HepG2 (cell line): ENCODE data around the gene MPV17L2.

Experiments
- NFE2L1 ChIP-seq: sonication (generic); formaldehyde crosslinking; IDR thresholded peaks from 2 replicates; pipeline ENCODE4 v1.4.0; 2020; ENCODE audit warnings: missing genetic modification reagents, mild to moderate bottlenecking, borderline replicate concordance
- SKI ChIP-seq: fragments of 450-650 bp; IDR thresholded peaks from one replicate; pipeline ENCODE4 v1.6.1; 2018; ENCODE audit warnings: mild to moderate bottlenecking; ENCODE audit not compliant: partially characterized antibody
- SMAD1 ChIP-seq: sonication (generic); formaldehyde crosslinking; IDR thresholded peaks from 2 replicates; pipeline ENCODE4 v1.4.0; 2020; ENCODE audit warnings: missing genetic modification reagents, low read depth, mild to moderate bottlenecking, borderline replicate concordance
- ZNF616 ChIP-seq: sonication (generic); formaldehyde crosslinking; IDR thresholded peaks from 2 replicates; pipeline ENCODE4 v1.5.0; 2020; ENCODE audit warnings: low read depth, mild to moderate bottlenecking, missing genetic modification reagents
- TF ChIP-seq, protein P1 (sequence below): sonication (generic); formaldehyde crosslinking; IDR thresholded peaks from 2 replicates; pipeline ENCODE4 v1.4.0; 2020; ENCODE audit warnings: low read depth, missing genetic modification reagents

DNA sequence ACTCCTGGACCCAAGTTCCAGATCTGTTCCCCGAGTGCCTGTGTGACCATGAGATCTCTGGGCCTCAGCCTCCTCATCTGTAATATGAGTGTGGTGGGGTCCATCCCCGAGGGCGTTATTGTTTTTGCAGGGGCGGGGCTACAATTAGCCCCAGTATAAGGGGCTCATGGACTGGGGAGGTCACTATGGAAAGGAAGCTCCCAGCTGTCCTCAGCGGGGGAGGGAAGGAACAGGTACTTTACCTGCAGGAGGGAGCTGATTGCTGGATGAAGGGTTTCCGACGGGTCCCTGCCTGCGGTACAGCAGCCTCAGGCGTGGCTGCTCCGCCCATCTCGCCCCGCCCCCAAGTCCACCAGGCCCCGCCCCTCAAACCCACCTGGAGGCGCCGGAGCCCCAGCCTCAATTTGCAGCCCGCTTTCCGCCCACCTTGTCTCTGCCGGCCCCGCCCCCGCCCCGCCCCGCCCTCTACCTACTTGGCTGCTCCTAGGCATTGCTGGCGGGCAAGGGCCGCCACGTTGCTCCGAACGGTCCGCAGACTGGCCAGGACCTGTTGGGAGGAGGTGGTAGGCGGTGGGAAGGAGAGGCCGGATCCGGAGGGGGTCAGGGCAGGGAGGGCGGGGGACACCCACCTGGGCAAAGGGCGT lies 27.7 kb downstream of the MPV17L2 start:
- no peak for TF ChIP-seq NFE2L1 (CRISPR knock-in tag)
- TF ChIP-seq, protein P1, sequence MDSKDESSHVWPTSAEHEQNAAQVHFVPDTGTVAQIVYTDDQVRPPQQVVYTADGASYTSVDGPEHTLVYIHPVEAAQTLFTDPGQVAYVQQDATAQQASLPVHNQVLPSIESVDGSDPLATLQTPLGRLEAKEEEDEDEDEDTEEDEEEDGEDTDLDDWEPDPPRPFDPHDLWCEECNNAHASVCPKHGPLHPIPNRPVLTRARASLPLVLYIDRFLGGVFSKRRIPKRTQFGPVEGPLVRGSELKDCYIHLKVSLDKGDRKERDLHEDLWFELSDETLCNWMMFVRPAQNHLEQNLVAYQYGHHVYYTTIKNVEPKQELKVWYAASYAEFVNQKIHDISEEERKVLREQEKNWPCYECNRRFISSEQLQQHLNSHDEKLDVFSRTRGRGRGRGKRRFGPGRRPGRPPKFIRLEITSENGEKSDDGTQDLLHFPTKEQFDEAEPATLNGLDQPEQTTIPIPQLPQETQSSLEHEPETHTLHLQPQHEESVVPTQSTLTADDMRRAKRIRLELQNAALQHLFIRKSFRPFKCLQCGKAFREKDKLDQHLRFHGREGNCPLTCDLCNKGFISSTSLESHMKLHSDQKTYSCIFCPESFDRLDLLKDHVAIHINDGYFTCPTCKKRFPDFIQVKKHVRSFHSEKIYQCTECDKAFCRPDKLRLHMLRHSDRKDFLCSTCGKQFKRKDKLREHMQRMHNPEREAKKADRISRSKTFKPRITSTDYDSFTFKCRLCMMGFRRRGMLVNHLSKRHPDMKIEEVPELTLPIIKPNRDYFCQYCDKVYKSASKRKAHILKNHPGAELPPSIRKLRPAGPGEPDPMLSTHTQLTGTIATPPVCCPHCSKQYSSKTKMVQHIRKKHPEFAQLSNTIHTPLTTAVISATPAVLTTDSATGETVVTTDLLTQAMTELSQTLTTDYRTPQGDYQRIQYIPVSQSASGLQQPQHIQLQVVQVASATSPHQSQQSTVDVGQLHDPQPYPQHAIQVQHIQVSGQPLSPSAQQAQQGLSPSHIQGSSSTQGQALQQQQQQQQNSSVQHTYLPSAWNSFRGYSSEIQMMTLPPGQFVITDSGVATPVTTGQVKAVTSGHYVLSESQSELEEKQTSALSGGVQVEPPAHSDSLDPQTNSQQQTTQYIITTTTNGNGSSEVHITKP (CRISPR knock-in tag), result no peak
- TF ChIP-seq ZNF616 (CRISPR knock-in tag), result no peak
- no peak for TF ChIP-seq SKI
- TF ChIP-seq SMAD1 (CRISPR knock-in tag), result no peak
